HepG2 (cell line): Measurements from ENCODE around the gene SLC7A6OS. TPM values are rescaled to one million over a fixed set of nuclear protein-coding genes. Genes with fewer than 3 reads are reported as not detected.

Experiments used
- ATF7-NPFF ChIP-seq: sonication (generic); formaldehyde crosslinking; IDR thresholded peaks from 2 replicates; pipeline ENCODE4 v1.8.1; 2023; ENCODE audit warnings: mild to moderate bottlenecking, low read depth, missing genetic modification reagents, moderate library complexity
- ERF ChIP-seq: IDR thresholded peaks from 2 replicates; pipeline ENCODE4 v1.6.1; 2018; ENCODE audit warnings: missing biosample characterization, missing genetic modification reagents
- HNRNPK ChIP-seq: fragments of 200-400 bp; formaldehyde crosslinking; IDR thresholded peaks from 2 replicates; pipeline ENCODE4 v1.6.1; 2018; ENCODE audit warnings: low read length, low read depth, moderate library complexity, mild to moderate bottlenecking; ENCODE audit not compliant: poor library complexity, severe bottlenecking
- KDM5B ChIP-seq: sonication (generic); formaldehyde crosslinking; IDR thresholded peaks from 2 replicates; pipeline ENCODE4 v1.4.0; 2020; ENCODE audit warnings: missing genetic modification reagents, mild to moderate bottlenecking, borderline replicate concordance
- NR3C1 ChIP-seq: sonication (generic); formaldehyde crosslinking; IDR thresholded peaks from 2 replicates; pipeline ENCODE4 v1.4.0; 2020; ENCODE audit warnings: missing genetic modification reagents
- PHF21A ChIP-seq: sonication (generic); formaldehyde crosslinking; IDR thresholded peaks from 2 replicates; pipeline ENCODE4 v1.5.0; 2020; ENCODE audit warnings: mild to moderate bottlenecking, missing genetic modification reagents
- RELA ChIP-seq: sonication (generic); formaldehyde crosslinking; IDR thresholded peaks from 2 replicates; pipeline ENCODE4 v1.4.0; 2020; ENCODE audit warnings: missing genetic modification reagents
- SAFB2 ChIP-seq: sonication (generic); formaldehyde crosslinking; IDR thresholded peaks from 2 replicates; pipeline ENCODE4 v1.5.1; 2020; ENCODE audit warnings: missing genetic modification reagents, low read depth, mild to moderate bottlenecking, borderline replicate concordance
- SMAD3 ChIP-seq: sonication (generic); formaldehyde crosslinking; IDR thresholded peaks from 2 replicates; pipeline ENCODE4 v1.4.0; 2020; ENCODE audit warnings: missing genetic modification reagents
- SNAPC2 ChIP-seq: sonication (generic); formaldehyde crosslinking; IDR thresholded peaks from 2 replicates; pipeline ENCODE4 v1.8.1; 2022; ENCODE audit warnings: mild to moderate bottlenecking, missing genetic modification reagents
- TBP ChIP-seq: sonication (generic); formaldehyde crosslinking; IDR thresholded peaks from 2 replicates; pipeline ENCODE4 v1.5.0; 2020; ENCODE audit warnings: missing genetic modification reagents
- YEATS4 ChIP-seq: sonication (generic); formaldehyde crosslinking; IDR thresholded peaks from 2 replicates; pipeline ENCODE4 v1.4.0; 2020; ENCODE audit warnings: missing genetic modification reagents, borderline replicate concordance
- ZNF124 ChIP-seq: sonication (generic); formaldehyde crosslinking; IDR thresholded peaks from 2 replicates; pipeline ENCODE4 v1.4.0; 2020; ENCODE audit warnings: missing genetic modification reagents
- ZNF143 ChIP-seq: sonication (generic); formaldehyde crosslinking; IDR thresholded peaks from 2 replicates; pipeline ENCODE4 v1.4.0; 2020; ENCODE audit warnings: missing genetic modification reagents
- ZNF24 ChIP-seq: fragments of 450-650 bp; IDR thresholded peaks from 2 replicates; pipeline ENCODE4 v1.6.1; 2017; ENCODE audit warnings: antibody characterized with exemption, mild to moderate bottlenecking
- ZNF501 ChIP-seq: sonication (generic); formaldehyde crosslinking; IDR thresholded peaks from 2 replicates; pipeline ENCODE4 v1.5.1; 2020; ENCODE audit warnings: mild to moderate bottlenecking, moderate library complexity, missing genetic modification reagents
- ZNF564 ChIP-seq: sonication (generic); formaldehyde crosslinking; IDR thresholded peaks from 2 replicates; pipeline ENCODE4 v1.8.1; 2023; ENCODE audit warnings: mild to moderate bottlenecking, missing genetic modification reagents
- ZNF567 ChIP-seq: sonication (generic); formaldehyde crosslinking; IDR thresholded peaks from 2 replicates; pipeline ENCODE4 v1.8.1; 2023; ENCODE audit warnings: mild to moderate bottlenecking, missing genetic modification reagents, borderline replicate concordance
- ZNF781 ChIP-seq: sonication (generic); formaldehyde crosslinking; IDR thresholded peaks from 2 replicates; pipeline ENCODE4 v1.5.1; 2020; ENCODE audit warnings: borderline replicate concordance, mild to moderate bottlenecking, missing genetic modification reagents; ENCODE audit errors: not compliant biosample characterization
- ZSCAN25 ChIP-seq: sonication (generic); formaldehyde crosslinking; IDR thresholded peaks from 2 replicates; pipeline ENCODE4 v1.8.0; 2022; ENCODE audit warnings: mild to moderate bottlenecking, missing genetic modification reagents
- polyA plus RNA-seq, 8 experiments: library from polyadenylated mRNA; depleted of rRNA in 3 of 8; stranded (reverse) in 7 of 8; unstranded in 1 of 8; fragments of >200 nt; fragmentation: Illumina TruSeq in 4 of 8; extraction: Trizol in 4 of 8; gene quantifications; 2 replicates each; pipeline versions ENCODE4 v1.2.1 to v1.2.3, GENCODE V29; 2011 to 2016; ENCODE audit warnings: low read depth in 4 of 8, missing spikeins in 1 of 8, mixed read lengths in 1 of 8; ENCODE audit not compliant: insufficient read depth in 1 of 8
- total RNA-seq, 5 experiments: library from RNA; depleted of rRNA; stranded (reverse); fragments of >200 nt; fragmentation: Illumina TruSeq; extraction: Trizol; gene quantifications; 2 replicates each; pipeline ENCODE4 v1.2.3, GENCODE V29; 2016; ENCODE audit warnings: low read depth in 1 of 5
- TF ChIP-seq, protein P1 (sequence below): sonication (generic); formaldehyde crosslinking; IDR thresholded peaks from 2 replicates; pipeline ENCODE4 v1.4.0; 2020; ENCODE audit warnings: missing genetic modification reagents
- TF ChIP-seq, protein P2 (sequence below): IDR thresholded peaks from 2 replicates; pipeline ENCODE4 v1.6.1; 2016
- TF ChIP-seq, protein P3 (sequence below): sonication (generic); formaldehyde crosslinking; IDR thresholded peaks from 2 replicates; pipeline ENCODE4 v1.9.0; 2021; ENCODE audit warnings: missing genetic modification reagents, mild to moderate bottlenecking, borderline replicate concordance
- TF ChIP-seq, protein P4 (sequence below): sonication (generic); formaldehyde crosslinking; IDR thresholded peaks from 2 replicates; pipeline ENCODE4 v1.8.0; 2022; ENCODE audit warnings: mild to moderate bottlenecking, missing genetic modification reagents, moderate library complexity
- TF ChIP-seq, protein P5 (sequence below): IDR thresholded peaks from 2 replicates; pipeline ENCODE4 v1.6.1; 2016; ENCODE audit warnings: control low read depth

The SLC7A6OS gene
- total and polyA plus RNA-seq, 2 of the 13 experiments (the other 11 are each of a cell fraction or from before 2014, with no cell fraction given), result 11.2 to 21.5 TPM

DNA sequence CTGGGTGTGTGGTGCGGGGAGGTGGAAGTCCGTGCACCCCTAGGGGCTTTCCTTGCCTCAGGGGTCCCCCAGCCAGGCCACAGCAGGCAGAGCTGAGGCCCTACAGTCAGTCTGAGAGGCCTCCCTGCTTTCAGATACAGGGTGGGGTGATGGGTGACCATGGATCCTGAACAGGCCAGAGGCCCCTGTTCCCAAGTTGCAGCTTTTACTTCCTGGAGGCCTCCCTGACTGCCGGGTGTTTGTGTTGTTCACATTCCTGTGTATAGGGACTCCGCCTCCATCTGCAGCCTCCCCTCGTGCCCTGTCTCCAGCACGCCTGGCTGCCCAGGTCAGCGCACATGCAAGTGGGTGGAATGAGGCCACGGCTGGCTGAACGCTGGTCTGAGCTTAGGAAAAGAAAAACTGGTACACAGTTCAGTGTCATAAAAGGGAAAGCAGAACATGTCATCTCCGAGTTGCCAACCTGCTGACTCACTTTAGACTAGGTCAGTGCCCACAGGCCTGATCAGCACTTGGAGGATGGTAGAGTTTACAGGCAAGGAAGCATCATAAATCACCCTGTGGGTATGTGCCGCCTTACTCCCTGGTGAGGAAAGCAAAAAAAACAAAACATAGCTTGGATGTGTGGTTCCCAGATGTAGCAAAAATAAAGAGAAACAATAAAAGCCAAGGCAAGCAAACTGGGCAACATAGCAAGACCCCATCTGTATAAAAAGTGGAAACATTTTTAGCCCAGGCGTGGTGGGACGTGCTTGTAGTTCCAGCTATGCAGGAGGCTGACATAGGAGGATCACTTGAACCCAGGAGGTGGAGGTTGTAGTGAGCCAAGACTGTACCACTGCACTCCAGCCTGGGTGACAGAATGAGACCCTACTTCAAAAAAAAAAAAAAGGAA lies 52.6 kb downstream of the SLC7A6OS start (continued):
- TF ChIP-seq KDM5B (CRISPR knock-in tag), result peak; percentile 71; the same call in 1 of the 2 replicates
- TF ChIP-seq ATF7-NPFF (CRISPR knock-in tag), result peak; percentile 43; the same call in 1 of the 2 replicates
- peak; percentile 64; the same call in 1 of the 2 replicates for TF ChIP-seq ZNF564 (CRISPR knock-in tag)
- TF ChIP-seq ZNF24, result no peak
- TF ChIP-seq, protein P1, sequence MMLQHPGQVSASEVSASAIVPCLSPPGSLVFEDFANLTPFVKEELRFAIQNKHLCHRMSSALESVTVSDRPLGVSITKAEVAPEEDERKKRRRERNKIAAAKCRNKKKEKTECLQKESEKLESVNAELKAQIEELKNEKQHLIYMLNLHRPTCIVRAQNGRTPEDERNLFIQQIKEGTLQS (CRISPR knock-in tag), result no peak; the same call in 1 of the 2 replicates
- peak; percentile 61 for TF ChIP-seq ZNF124 (CRISPR knock-in tag)
- TF ChIP-seq RELA, result 0 out of 2 replicates have a peak, but pooled peaks have one; percentile 17
- TF ChIP-seq, protein P2, sequence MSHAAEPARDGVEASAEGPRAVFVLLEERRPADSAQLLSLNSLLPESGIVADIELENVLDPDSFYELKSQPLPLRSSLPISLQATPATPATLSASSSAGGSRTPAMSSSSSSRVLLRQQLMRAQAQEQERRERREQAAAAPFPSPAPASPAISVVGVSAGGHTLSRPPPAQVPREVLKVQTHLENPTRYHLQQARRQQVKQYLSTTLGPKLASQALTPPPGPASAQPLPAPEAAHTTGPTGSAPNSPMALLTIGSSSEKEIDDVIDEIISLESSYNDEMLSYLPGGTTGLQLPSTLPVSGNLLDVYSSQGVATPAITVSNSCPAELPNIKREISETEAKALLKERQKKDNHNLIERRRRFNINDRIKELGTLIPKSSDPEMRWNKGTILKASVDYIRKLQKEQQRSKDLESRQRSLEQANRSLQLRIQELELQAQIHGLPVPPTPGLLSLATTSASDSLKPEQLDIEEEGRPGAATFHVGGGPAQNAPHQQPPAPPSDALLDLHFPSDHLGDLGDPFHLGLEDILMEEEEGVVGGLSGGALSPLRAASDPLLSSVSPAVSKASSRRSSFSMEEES (CRISPR knock-in tag), result peak; percentile 94
- TF ChIP-seq, protein P3, sequence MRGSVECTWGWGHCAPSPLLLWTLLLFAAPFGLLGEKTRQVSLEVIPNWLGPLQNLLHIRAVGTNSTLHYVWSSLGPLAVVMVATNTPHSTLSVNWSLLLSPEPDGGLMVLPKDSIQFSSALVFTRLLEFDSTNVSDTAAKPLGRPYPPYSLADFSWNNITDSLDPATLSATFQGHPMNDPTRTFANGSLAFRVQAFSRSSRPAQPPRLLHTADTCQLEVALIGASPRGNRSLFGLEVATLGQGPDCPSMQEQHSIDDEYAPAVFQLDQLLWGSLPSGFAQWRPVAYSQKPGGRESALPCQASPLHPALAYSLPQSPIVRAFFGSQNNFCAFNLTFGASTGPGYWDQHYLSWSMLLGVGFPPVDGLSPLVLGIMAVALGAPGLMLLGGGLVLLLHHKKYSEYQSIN (CRISPR knock-in tag), result no peak
- TF ChIP-seq SAFB2 (CRISPR knock-in tag), result no peak
- TF ChIP-seq SNAPC2, result peak; percentile 74; the same call in 1 of the 2 replicates
- peak; percentile 62 for TF ChIP-seq ZNF781 (CRISPR knock-in tag)
- peak; percentile 88 for TF ChIP-seq ZNF501 (CRISPR knock-in tag)
- peak; percentile 76; the same call in 1 of the 2 replicates for TF ChIP-seq PHF21A (CRISPR knock-in tag)
- TF ChIP-seq ZNF143 (CRISPR knock-in tag), result peak; percentile 39; the same call in 1 of the 2 replicates
- TF ChIP-seq, protein P4, sequence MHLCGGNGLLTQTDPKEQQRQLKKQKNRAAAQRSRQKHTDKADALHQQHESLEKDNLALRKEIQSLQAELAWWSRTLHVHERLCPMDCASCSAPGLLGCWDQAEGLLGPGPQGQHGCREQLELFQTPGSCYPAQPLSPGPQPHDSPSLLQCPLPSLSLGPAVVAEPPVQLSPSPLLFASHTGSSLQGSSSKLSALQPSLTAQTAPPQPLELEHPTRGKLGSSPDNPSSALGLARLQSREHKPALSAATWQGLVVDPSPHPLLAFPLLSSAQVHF (CRISPR knock-in tag), result 0 out of 2 replicates have a peak, but pooled peaks have one; percentile 39
- TF ChIP-seq TBP, result no peak
- no peak for TF ChIP-seq HNRNPK
- peak; percentile 85 for TF ChIP-seq SMAD3
- no peak for TF ChIP-seq NR3C1 (CRISPR knock-in tag)
- TF ChIP-seq ZNF567 (CRISPR knock-in tag), result no peak
- TF ChIP-seq, protein P5, sequence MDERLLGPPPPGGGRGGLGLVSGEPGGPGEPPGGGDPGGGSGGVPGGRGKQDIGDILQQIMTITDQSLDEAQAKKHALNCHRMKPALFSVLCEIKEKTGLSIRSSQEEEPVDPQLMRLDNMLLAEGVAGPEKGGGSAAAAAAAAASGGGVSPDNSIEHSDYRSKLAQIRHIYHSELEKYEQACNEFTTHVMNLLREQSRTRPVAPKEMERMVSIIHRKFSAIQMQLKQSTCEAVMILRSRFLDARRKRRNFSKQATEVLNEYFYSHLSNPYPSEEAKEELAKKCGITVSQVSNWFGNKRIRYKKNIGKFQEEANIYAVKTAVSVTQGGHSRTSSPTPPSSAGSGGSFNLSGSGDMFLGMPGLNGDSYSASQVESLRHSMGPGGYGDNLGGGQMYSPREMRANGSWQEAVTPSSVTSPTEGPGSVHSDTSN, result no peak
- no peak; the same call in 1 of the 2 replicates for TF ChIP-seq YEATS4
- peak; percentile 97 for TF ChIP-seq ERF (CRISPR knock-in tag)
- peak; percentile 51; the same call in 1 of the 2 replicates for TF ChIP-seq ZSCAN25
